ENCODE data around the gene RAC2. TPM values are rescaled to one million over a fixed set of nuclear protein-coding genes. Genes with fewer than 3 reads are reported as not detected.

The RAC2 gene
- total RNA-seq, 4 donors from 2014 or later = 10.0 to 124 (median 20.6) TPM

DNA sequence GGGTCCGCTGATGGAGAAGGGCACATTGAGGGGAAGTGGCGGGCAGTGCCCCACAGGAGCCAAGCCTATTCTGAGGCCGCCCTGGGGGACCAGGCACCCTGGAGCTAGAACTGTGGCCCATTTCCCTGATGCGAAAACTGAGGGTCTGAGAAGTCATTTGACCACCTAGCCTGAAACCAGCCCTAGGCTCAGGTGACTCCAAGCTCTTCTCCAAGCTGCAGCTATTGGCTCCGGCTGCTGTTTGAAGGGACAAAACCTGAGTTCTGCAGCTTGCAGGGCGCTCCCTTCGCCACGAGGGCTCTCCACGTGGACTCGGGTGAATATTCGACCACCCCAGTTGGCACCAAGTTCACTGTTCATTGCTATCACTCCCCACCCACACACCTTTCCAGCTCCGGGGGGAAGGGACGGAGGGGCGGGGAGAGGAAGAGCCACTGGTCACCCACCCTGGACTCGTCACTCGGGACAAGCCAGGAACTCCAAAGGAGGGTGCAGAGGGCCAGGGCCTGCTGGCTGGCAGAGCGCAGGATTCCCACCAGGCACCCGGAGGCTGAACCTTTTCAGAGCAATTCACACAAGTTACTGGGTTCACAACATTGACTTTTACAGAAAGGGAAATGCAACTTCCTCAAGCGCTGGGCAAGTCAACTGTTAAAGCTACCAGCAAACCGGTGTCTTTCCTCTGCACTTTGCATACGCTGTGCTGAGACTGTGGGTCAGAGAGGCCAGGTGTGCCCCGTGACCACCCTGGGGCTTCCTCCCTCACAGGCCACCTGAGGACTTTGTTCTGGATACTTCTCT lies 1.1 kb upstream of the RAC2 start:
- Histone ChIP-seq H3K4me3 (peak overlapping the region in 1 of 4 donors; percentile 13), H3K36me3 (no peaks in the 10 kb centered on the region), H3K4me1 (peaks cover 0 to 30% (median 15%) of the 10 kb centered on the region in 4 donors), H3K27ac (peak overlapping the region; percentile 72 to 91 (median 78)), H3K27me3 (peaks cover 0 to 5% of the 10 kb centered on the region in 2 donors), H3K9me3 (no peaks in the 10 kb centered on the region)
- peak; percentile 47 to 90 (median 88) for DNase-seq
- TF ChIP-seq POLR2A (IDR thresholded peaks at IDR 0.05) = no peak
- TF ChIP-seq, protein P1, sequence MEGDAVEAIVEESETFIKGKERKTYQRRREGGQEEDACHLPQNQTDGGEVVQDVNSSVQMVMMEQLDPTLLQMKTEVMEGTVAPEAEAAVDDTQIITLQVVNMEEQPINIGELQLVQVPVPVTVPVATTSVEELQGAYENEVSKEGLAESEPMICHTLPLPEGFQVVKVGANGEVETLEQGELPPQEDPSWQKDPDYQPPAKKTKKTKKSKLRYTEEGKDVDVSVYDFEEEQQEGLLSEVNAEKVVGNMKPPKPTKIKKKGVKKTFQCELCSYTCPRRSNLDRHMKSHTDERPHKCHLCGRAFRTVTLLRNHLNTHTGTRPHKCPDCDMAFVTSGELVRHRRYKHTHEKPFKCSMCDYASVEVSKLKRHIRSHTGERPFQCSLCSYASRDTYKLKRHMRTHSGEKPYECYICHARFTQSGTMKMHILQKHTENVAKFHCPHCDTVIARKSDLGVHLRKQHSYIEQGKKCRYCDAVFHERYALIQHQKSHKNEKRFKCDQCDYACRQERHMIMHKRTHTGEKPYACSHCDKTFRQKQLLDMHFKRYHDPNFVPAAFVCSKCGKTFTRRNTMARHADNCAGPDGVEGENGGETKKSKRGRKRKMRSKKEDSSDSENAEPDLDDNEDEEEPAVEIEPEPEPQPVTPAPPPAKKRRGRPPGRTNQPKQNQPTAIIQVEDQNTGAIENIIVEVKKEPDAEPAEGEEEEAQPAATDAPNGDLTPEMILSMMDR (IDR thresholded peaks at IDR 0.05) = no peak

DNA sequence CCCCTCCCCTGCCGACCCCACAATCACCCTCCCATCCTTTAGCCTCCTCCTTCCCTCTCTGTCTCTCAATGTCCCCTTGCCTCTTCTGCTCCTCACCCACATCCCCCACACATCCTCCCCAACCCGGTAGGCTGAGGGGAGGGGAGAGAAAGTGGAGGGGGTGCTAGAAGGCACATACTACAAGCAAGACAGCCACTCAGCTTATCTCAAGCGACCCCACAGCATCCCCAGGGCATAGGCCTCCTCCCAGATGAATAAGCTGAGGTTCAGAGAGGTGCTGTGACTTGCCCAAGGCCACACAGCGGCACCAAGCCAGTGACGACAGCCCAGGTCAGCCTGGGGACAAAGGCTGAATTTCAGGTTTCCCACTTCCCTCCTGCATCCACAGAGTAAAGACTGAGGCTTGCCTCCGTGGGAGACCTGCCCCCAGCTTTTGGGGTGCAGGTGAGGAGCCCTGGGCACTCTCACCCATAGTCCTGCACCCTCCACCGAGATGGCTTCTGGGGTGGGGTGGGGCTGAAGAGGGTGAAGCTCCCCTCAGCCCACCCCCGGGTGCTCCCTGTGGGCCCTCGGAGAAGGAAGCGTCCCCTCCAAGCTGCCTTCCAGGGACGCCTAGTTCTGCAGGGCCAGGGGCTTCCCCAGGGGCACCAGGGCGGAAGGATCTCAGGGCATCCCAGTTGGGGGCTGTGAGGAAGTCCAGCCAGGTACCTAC lies 511 bp downstream of the RAC2 start:
- Histone ChIP-seq H3K4me3 (peak overlapping the region; percentile 56 to 70 (median 60)), H3K27ac (peak overlapping the region; percentile 72 to 91 (median 78)), H3K9me3 (no peaks in the 10 kb centered on the region), H3K27me3 (peaks cover 0 to 5% of the 10 kb centered on the region in 2 donors), H3K4me1 (peaks cover 0 to 41% (median 15%) of the 10 kb centered on the region in 4 donors), H3K36me3 (no peaks in the 10 kb centered on the region)
- TF ChIP-seq POLR2A (IDR thresholded peaks at IDR 0.05) = no peak
- TF ChIP-seq, protein P1 (IDR thresholded peaks at IDR 0.05) = no peak
- peak; percentile 46 to 58 (median 47) for DNase-seq

DNA sequence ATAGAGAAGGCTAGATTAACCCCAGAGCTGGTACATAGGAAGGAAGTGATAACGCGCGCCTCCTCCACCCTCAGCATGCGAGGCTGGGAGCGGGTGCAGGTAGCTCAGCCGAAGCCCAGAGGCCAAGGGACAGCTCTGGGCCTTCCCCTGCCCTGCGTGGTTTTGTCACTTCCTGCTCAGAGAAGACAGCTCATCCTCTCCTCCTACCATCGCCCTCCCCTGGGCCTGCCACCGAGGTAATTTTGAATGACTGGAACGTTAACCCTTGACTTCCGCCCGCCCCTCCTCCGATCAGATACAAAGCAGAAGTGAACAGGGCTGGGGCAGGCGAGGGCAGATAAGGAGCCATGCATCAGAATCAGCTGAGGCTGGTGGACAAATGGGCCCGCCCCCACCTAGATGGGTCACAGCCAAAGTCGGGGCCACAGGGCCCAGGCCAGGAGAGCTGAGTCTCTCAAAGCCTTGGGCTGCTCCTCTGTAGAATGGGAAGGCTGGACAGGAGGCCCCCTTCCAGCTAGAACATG lies 1.6 kb downstream of the RAC2 start:
- peaks cover 0 to 5% of the 10 kb centered on the region in 2 donors for H3K27me3 ChIP-seq
- H3K4me1 ChIP-seq = peaks cover 0 to 44% (median 18%) of the 10 kb centered on the region in 4 donors
- DNase-seq = peak; percentile 59 to 97 (median 96)
- peak overlapping the region; percentile 74 to 91 (median 78) for H3K27ac ChIP-seq
- no peaks in the 10 kb centered on the region for H3K9me3 ChIP-seq
- H3K36me3 ChIP-seq = no peaks in the 10 kb centered on the region
- peak overlapping the region; percentile 56 to 70 (median 60) for H3K4me3 ChIP-seq
- TF ChIP-seq, protein P1 (IDR thresholded peaks at IDR 0.05) = no peak
- TF ChIP-seq POLR2A (IDR thresholded peaks at IDR 0.05) = peak; percentile 13 to 14

DNA sequence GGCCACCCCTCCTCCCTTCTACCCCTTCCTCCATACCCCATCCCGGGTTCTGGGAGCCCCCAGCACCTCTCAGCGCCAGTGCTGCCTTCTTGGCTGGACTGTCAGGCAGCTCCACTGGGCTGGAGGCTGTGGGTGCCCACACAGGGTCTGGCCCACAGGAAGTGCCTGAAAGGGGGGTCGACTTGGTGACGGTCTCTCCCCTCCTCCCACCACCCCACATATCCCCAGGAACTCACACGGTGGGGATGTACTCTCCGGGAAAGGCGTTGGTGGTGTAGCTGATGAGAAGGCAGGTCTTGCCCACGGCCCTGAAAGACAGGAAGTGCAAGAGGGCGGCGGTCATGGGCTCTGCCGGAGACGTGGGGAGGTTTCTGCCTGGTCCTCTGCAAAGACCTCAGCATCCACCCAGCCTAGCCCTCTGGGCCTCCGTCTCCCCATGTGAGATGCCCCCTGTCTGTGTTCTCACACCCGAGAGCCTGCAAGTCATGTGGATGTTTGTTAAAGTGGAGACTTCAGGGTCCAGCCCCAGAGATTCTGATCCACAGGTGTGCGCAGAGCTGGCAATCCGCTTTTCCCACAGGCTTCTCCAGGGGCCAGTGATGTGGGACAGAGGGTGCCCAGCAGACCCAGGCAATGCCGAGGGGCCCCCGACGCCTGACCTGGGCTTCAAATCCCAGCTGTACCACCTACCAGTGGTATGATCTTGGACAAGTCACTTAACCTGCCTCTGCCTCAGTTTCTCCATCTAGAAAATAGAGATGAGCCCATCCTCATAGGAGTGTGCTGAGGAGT lies 2.5 kb downstream of the RAC2 start:
- Histone ChIP-seq H3K36me3 (no peaks in the 10 kb centered on the region), H3K4me3 (peak overlapping the region; percentile 24 to 70 (median 57)), H3K27ac (peak overlapping the region; percentile 63 to 91 (median 74)), H3K27me3 (peaks cover 0 to 5% of the 10 kb centered on the region in 2 donors), H3K4me1 (peaks cover 0 to 51% (median 21%) of the 10 kb centered on the region in 4 donors), H3K9me3 (no peaks in the 10 kb centered on the region)
- DNase-seq = peak; percentile 59 to 77 (median 61)
- no peak for TF ChIP-seq POLR2A (IDR thresholded peaks at IDR 0.05)
- TF ChIP-seq, protein P1 (IDR thresholded peaks at IDR 0.05) = no peak

- TF ChIP-seq, protein P1 (IDR thresholded peaks at IDR 0.05) = no peak
- TF ChIP-seq POLR2A (IDR thresholded peaks at IDR 0.05) = no peak
- H3K27ac ChIP-seq = peak overlapping the region; percentile 63 to 91 (median 74)
Measured at GRCh38 chr22:37240941-37241320, 3.1 kb downstream of the RAC2 start.

More at GRCh38 chr22:37240941-37241320, 3.1 kb downstream of the RAC2 start:
- Histone ChIP-seq H3K4me1 (peaks cover 0 to 57% (median 23%) of the 10 kb centered on the region in 4 donors), H3K9me3 (no peaks in the 10 kb centered on the region), H3K27me3 (peaks cover 0 to 5% of the 10 kb centered on the region in 2 donors), H3K36me3 (no peaks in the 10 kb centered on the region), H3K4me3 (peak overlapping the region in 2 of 4 donors; percentile 24 to 70)
- DNase-seq = peak in 1 of 3 donors; percentile 47

Data from Peyer's patch (tissue), 4 donors.